GM21619 (cell line): Measurements from ENCODE around the gene TOP1.
"Not testable (repeated sequence)": the region's sequence is repeated elsewhere in the genome, so short reads cannot be mapped to it uniquely, and the experiment has no call there.

Experiments used
- ATAC-seq: cut with Tn5 transposase; IDR thresholded peaks from one replicate; pipeline ENCODE4 v1.9.1; 2021; ENCODE audit not compliant: unreplicated experiment

TOP1 gene

GRCh38 chr20:41003936-41004294, 24.7 kb upstream of the TOP1 start:
- not testable (repeated sequence) for ATAC-seq

GRCh38 chr20:41004531-41005360, 23.9 kb upstream of the TOP1 start:
- no peak for ATAC-seq

DNA sequence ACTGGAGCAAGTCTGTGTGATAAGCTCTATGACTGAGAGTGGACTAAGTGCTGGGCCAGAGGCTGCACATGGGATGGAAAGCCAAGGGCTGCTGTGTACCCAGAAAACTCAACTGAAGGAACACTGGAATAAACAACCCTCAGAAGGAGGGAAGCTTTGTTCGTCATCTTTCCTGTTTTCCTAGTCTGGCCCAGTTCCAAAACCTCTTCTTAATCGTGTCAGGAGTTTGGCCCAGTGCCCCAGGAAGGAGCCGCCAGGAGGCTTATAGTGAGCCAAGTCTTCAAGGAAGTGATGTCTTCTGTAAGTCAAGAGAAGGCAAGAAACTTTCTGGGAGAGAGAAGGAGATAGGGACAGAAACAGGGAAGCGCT, 23.3 kb upstream of the TOP1 start:
- no peak for ATAC-seq

DNA sequence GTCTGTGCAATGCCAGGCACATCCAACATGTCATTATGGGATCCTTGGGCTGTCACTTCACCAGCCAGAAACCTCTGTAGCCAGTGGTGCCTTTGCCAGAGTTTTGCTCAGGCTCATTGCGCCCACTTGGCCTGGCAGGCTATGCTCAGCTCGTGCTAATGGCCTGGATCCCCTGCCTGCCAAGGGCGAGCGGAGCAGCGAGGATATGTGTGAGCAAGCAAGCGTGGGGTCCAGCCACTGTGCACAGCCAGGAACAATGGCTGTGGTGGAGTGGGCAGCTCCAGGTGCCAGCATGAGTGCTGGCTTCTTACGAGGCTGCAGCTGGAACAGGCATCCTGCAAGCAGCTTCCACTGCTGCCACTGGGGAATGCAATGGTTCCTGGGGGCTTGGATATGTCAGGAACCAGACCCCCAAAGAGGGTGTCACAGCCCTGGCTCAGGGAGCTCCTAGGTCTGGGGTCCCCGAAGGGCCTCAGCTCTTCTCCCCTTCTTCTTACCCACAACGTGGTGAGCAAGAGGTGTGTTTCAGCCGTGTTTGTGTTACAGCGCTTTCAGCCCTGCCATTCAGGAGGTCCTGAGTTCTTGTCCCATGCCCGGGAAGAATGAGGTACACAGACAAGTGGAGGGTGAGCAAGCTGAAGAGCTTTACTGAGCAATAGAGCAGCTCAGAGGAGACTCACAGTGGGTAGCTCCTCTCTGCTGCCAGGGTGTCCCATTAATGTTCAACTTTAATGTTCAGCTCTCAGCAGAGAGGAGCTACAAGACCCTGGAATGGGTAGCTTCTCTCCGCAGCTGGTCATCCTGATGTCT, 22.3 kb upstream of the TOP1 start:
- ATAC-seq = no peak

DNA sequence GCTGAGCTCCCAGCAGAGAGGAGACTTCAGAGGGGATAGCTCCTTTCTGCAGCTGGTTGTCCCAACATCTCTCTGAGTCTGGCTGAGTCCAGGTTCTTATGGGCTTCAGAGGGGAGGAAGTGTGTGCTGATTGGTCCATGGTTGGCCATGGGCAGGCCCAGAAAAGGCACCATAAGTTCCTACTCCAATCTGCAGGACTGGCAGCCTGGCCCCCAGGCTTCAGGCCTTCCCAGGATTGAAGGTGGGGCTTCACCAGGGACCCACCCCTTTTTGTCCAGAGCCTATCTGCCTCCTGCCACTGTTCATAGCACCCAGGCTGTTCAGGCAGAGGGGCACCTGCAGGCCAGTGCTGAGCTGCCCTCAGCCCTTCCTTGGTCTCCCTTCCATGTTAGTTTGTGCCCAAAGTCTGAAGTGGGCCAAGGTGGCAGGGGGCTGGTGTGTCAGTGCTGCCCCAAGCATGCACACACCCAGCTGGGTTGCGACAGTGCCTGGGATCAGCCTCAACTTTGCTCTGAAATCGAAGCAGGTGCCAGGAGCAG, 21.6 kb upstream of the TOP1 start:
- ATAC-seq = no peak

DNA sequence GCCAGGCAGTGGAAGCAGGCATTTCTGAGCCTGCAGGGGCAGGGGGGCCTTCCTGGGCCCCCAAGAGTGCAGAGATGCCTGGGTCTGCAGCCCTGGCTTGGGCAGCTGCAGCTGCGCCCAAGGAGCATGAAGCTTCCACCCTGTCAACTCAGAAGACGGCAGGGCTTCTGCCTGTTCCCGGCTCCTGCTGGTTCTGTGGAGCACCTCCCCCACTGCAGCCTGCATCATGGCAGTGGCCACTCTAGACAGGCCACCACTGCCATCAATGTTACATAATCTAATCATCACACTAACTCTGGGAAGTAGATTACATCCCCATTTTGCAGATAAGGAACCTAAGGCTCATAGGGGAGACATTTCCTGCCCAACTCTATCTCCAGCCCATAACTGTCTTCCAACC, 21.1 kb upstream of the TOP1 start:
- no peak for ATAC-seq

- ATAC-seq = no peak
These were observed 18.7 kb upstream of the TOP1 start for GRCh38 chr20:41009946-41010345.

GRCh38 chr20:41011551-41012067, 17.0 kb upstream of the TOP1 start:
- peak; percentile 90 for ATAC-seq

DNA sequence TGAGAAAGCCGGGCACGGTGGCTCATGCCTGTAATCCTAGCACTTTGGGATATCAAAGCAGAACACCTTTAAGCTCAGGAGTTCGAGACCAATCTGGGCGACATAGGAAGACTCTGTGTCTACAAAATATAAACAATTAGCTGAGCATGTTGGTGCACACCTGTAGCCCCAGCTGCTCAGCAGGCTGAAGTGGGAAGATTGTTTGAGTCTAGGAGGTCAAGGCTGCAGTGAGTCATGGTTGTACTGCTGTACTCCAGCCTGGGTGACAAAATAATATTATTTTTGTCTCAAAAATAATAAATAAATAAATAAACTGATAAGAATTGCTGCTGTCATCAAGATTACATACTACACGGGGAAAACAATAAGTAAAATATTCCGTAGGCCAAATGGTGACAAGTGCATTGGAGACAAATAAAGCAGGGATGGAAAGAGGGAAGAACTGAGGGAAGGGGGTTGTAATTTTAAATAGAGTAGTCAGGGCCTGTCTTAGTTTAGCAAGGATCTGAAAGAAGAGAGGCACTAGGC, 14.0 kb upstream of the TOP1 start:
- no peak for ATAC-seq

- ATAC-seq = no peak
These were observed 11.1 kb upstream of the TOP1 start for GRCh38 chr20:41017448-41018042.

GRCh38 chr20:41018153-41018552, 10.5 kb upstream of the TOP1 start:
- no peak for ATAC-seq

GRCh38 chr20:41023549-41023948, 5.1 kb upstream of the TOP1 start:
- ATAC-seq = no peak

GRCh38 chr20:41027366-41027765, 1.3 kb upstream of the TOP1 start:
- ATAC-seq = no peak

- no peak for ATAC-seq
These were observed 707 bp upstream of the TOP1 start for GRCh38 chr20:41027872-41028358.

- peak; percentile 23 for ATAC-seq
These were observed 704 bp downstream of the TOP1 start for GRCh38 chr20:41029150-41029901.

DNA sequence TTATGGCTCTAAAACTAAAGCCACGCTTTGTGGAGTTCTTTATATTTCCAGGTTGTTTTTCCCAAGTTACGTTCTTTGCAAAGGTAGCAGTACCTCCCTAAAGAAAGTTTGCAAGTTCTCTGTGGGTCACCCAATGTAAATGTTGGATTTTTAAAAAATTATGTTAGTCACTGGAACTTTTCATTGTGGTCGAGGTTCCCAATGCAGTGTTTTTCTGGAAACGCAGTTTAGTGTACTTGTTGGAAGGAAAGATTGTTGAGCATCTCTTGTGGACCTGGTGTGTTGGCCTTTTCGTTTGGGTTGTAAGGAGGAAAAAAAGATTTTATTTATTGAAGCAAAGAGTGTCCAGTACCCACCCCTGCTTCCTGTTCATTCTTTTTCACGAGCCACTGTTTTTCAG, 1.4 kb downstream of the TOP1 start:
- ATAC-seq = no peak

- no peak for ATAC-seq
These were observed 2.1 kb downstream of the TOP1 start for GRCh38 chr20:41030531-41031242.

DNA sequence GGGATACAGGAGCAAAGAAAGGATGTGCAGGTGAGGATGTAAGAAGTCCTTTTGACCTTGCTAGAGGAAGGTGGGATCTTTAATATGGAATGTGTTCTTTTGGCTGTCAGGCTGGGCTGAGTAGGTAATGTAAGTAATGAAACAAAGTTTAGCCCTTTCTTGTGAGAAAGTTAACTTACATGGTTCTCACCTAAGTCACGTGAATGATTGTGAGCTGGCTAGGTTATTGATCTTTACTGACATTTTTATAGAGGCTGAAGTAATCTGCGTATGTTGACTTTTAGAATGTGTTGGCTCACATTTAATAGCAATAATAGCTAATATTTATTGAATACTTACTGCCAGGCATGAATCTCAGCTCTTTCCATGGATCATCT, 2.6 kb downstream of the TOP1 start:
- ATAC-seq = no peak

- ATAC-seq = no peak
These were observed 3.6 kb downstream of the TOP1 start for GRCh38 chr20:41032271-41032670.

DNA sequence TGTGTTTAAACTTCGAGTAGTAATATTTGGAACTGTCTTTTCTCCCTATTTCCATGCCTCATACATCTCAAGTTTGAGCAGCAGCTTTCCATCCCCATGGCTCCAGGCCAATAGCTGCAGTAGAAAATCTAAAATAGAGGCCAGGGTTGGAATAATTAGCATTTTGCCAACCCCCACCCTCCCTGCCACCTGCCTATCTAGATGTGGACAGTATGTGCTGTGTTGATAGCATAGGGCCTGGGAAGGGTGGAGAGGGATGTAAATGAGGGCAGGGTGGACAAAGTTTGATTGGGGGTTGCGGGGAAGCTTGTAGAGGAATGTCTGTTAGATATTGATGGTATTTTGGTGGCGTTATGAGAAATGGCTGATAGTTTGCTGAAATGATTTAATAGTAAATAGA, 5.6 kb downstream of the TOP1 start:
- ATAC-seq = no peak
